GM23338 (cell line): Measurements from ENCODE around the gene GDA. TPM values are rescaled to one million over a fixed set of nuclear protein-coding genes. Genes with fewer than 3 reads are reported as not detected.

Source experiments
- ATAC-seq: fragments of 200-7000 bp; cut with Tn5 transposase; 3 replicates; pipeline ENCODE4 v1.9.1; 2020
- DNase-seq: peaks from one replicate; pipeline ENCODE4 v3.0.0-alpha.2; 2015; ENCODE audit warnings: low spot score
- H2AFZ ChIP-seq: fragments of 200-600 bp; sonication (generic); 2 replicates; pipeline ENCODE4 v1.8.0; 2016; ENCODE audit warnings: antibody characterized with exemption, mild to moderate bottlenecking, moderate library complexity
- H3F3A ChIP-seq: fragments of 200-600 bp; sonication (generic); replicated peaks from 2 replicates; pipeline ENCODE4 v1.8.0; 2017; ENCODE audit warnings: antibody characterized with exemption, mixed run types, low read depth
- H3K27ac ChIP-seq: fragments of 200-600 bp; sonication (generic); 2 replicates; pipeline ENCODE4 v1.6.1; 2016; ENCODE audit warnings: low read depth
- H3K27me3 ChIP-seq: fragments of 200-600 bp; sonication (generic); 2 replicates; pipeline ENCODE4 v1.8.0; 2016; ENCODE audit warnings: mild to moderate bottlenecking, mixed run types, moderate library complexity; ENCODE audit not compliant: insufficient read depth
- H3K36me3 ChIP-seq: fragments of 200-600 bp; sonication (generic); 2 replicates; pipeline ENCODE4 v1.8.0; 2016; ENCODE audit warnings: mild to moderate bottlenecking; ENCODE audit not compliant: insufficient read depth
- H3K4me1 ChIP-seq: fragments of 200-600 bp; sonication (generic); 2 replicates; pipeline ENCODE4 v1.8.0; 2016; ENCODE audit warnings: mild to moderate bottlenecking, moderate library complexity; ENCODE audit not compliant: insufficient read depth
- H3K4me2 ChIP-seq: fragments of 200-600 bp; sonication (generic); 2 replicates; pipeline ENCODE4 v1.7.1; 2017; ENCODE audit warnings: mixed run types
- H3K4me3 ChIP-seq: fragments of 200-600 bp; sonication (generic); 2 replicates; pipeline ENCODE4 v1.6.1; 2016; ENCODE audit warnings: mixed run types
- H3K79me2 ChIP-seq: fragments of 200-600 bp; sonication (generic); replicated peaks from 2 replicates; pipeline ENCODE4 v1.8.0; 2017; ENCODE audit warnings: mild to moderate bottlenecking; ENCODE audit not compliant: insufficient read depth
- H3K9me2 ChIP-seq: fragments of 200-600 bp; sonication (generic); 2 replicates; pipeline ENCODE4 v1.8.0; 2017; ENCODE audit not compliant: insufficient read depth
- H4K20me1 ChIP-seq: fragments of 200-600 bp; sonication (generic); replicated peaks from 2 replicates; pipeline ENCODE4 v1.8.0; 2017; ENCODE audit warnings: mild to moderate bottlenecking; ENCODE audit not compliant: insufficient read depth
- H3K27ac Mint-ChIP-seq: 2 replicates; pipeline ENCODE4 v1.8.0; 2020; ENCODE audit warnings: inconsistent platforms, mild to moderate bottlenecking, moderate library complexity, mixed read lengths
- H3K27me3 Mint-ChIP-seq: 3 replicates; pipeline ENCODE4 v1.8.0; 2022; ENCODE audit warnings: low read depth, mild to moderate bottlenecking, moderate library complexity, mixed read lengths, inconsistent platforms; ENCODE audit not compliant: insufficient read depth, poor library complexity
- H3K36me3 Mint-ChIP-seq: 3 replicates; pipeline ENCODE4 v1.8.0; 2021; ENCODE audit warnings: low read depth, mild to moderate bottlenecking, inconsistent platforms, moderate library complexity, mixed read lengths
- H3K4me1 Mint-ChIP-seq: 3 replicates; pipeline ENCODE4 v1.8.0; 2020; ENCODE audit warnings: mild to moderate bottlenecking, inconsistent platforms, mixed read lengths
- H3K4me3 Mint-ChIP-seq: 3 replicates; pipeline ENCODE4 v1.8.0; 2021; ENCODE audit warnings: moderate library complexity, mild to moderate bottlenecking, inconsistent platforms, mixed read lengths
- H3K9me3 Mint-ChIP-seq: 3 replicates; pipeline ENCODE4 v1.8.0; 2020; ENCODE audit warnings: moderate library complexity, mild to moderate bottlenecking, inconsistent platforms, mixed read lengths
- ETS1 ChIP-seq: IDR thresholded peaks from 2 replicates; pipeline ENCODE4 v1.6.1; 2016; ENCODE audit warnings: antibody characterized with exemption
- JUNB ChIP-seq: IDR thresholded peaks from one replicate; pipeline ENCODE4 v1.6.1; 2016; ENCODE audit warnings: antibody characterized with exemption; ENCODE audit not compliant: unreplicated experiment
- POLR2AphosphoS5 ChIP-seq: IDR thresholded peaks from 2 replicates; pipeline ENCODE4 v1.6.1; 2016; ENCODE audit warnings: antibody characterized with exemption, low read depth
- STAT1 ChIP-seq: IDR thresholded peaks from one replicate; pipeline ENCODE4 v1.6.1; 2016; ENCODE audit warnings: antibody characterized with exemption; ENCODE audit not compliant: unreplicated experiment
- ZNF462 ChIP-seq: fragments of 250-450 bp; sonication (Bioruptor Pico); IDR thresholded peaks from 2 replicates; pipeline ENCODE4 v1.5.0; 2020; ENCODE audit warnings: mild to moderate bottlenecking, moderate library complexity
- polyA plus RNA-seq: library from polyadenylated mRNA; unstranded; fragments of >200 nt; fragmentation: Nextera tagmentation; extraction: Ambion mirVana; gene quantifications from 2 replicates; pipeline ENCODE4 v1.2.1, GENCODE V29; 2016
- total RNA-seq: library from RNA; depleted of rRNA; stranded (reverse); fragments of >200 nt; shearing (Covaris generic); gene quantifications from 2 replicates; pipeline ENCODE4 v1.2.3, GENCODE V29; 2014

Gene GDA
- total and polyA plus RNA-seq, 2 experiments from 2014 or later: 4.0 to 5.8 TPM

DNA sequence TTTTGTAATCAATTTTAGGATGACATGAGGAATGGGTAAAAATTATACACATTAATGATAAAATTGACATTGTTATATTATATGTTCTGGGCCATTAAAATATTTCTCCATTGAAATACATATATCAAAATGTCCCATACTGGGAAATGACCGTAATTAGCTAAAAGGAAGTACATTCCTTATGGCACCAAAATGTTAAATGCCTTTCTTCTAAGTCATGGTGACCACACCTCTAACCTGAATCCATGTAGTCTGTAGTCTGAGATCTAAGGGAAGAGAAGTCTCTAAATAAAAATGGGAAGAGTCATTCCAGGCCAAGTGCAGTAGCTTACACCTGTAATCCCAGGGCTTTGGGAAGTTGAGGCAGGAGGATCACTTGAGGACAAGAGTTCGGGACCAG, 10.0 kb upstream of the GDA start (continued):
- no peak for TF ChIP-seq ZNF462
- no peak for TF ChIP-seq STAT1
- no peak for TF ChIP-seq JUNB
- TF ChIP-seq POLR2AphosphoS5: no peak

- no peaks in the 10 kb centered on the region for H3K27me3 Mint-ChIP-seq
- H3K4me1 Mint-ChIP-seq: no peaks in the 10 kb centered on the region
- Histone ChIP-seq H3K9me2 (no peaks in the 10 kb centered on the region), H3F3A (no peaks in the 10 kb centered on the region), H3K4me3 (no peak overlapping the region), H3K79me2 (no peaks in the 10 kb centered on the region), H3K4me2 (no peak overlapping the region), H3K4me1 (no peaks in the 10 kb centered on the region), H3K36me3 (no peaks in the 10 kb centered on the region; the same call in 1 of the 2 replicates), H3K27ac (no peak overlapping the region), H2AFZ (no peak overlapping the region), H4K20me1 (no peaks in the 10 kb centered on the region), H3K27me3 (no peaks in the 10 kb centered on the region)
- H3K9me3 Mint-ChIP-seq: peaks cover 17% of the 10 kb centered on the region; the same call in 2 of the 3 replicates
- no peak for DNase-seq
- H3K27ac Mint-ChIP-seq: no peak overlapping the region
- no peak overlapping the region for H3K4me3 Mint-ChIP-seq
- no peak for TF ChIP-seq ETS1
- ATAC-seq: no peak
- H3K36me3 Mint-ChIP-seq: no peaks in the 10 kb centered on the region; the same call in 2 of the 3 replicates
These were observed 8.7 kb upstream of the GDA start for GRCh38 chr9:72140586-72140985.
